HG02981 (cell line): ENCODE data around the gene ACOT6.
A peak's percentile ranks its signal among the peaks of the same experiment; 100 is the strongest.
"Not testable (repeated sequence)": the region's sequence is repeated elsewhere in the genome, so short reads cannot be mapped to it uniquely, and the experiment has no call there.

Experiments used
- ATAC-seq: cut with Tn5 transposase; IDR thresholded peaks from one replicate; pipeline ENCODE4 v1.9.1; 2021; ENCODE audit warnings: mild to moderate bottlenecking, moderate library complexity; ENCODE audit not compliant: unreplicated experiment

The ACOT6 gene

DNA sequence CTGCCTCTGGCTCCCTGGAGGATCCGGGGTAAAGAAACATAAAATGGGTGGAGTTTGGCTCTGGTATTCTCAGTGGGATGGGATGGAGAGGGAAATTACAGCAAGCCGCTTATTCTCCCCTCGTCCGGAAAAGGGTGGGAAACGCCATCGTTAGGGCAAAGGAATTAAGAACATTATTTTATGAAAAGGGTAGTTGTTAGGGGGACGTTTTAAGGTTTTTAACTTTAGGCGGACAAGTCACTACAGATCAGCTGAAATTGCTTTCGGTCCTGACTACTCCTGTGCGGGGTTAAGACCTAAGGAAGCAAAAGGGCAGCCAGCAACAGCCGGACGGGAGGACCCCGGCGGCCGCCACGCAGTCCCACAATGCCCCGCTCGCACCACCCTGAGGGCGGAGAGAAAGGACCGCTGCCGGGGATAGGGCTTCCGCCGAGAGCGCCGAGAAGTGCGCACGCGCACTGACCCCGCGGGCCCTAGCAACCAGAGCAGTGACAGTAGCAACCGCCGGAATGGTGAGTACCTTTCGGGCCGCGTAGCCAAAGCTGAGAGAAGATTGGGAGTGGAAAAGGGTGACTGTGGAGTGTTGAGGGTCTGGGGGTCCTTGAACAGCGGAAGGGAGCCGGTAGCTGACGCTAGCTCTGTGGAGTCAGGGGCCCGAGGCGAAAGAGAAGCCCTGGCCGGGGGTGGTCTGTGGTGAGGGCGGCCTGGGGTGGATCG, 32.4 kb downstream of the ACOT6 start, which contains the start of gene DNAL1:
TSS of gene DNAL1 (plus strand) at position 456 of the 717 bp plus-strand sequence. CDS start at position 510, 54 bp downstream.
- ATAC-seq, result peak; percentile 95

DNA sequence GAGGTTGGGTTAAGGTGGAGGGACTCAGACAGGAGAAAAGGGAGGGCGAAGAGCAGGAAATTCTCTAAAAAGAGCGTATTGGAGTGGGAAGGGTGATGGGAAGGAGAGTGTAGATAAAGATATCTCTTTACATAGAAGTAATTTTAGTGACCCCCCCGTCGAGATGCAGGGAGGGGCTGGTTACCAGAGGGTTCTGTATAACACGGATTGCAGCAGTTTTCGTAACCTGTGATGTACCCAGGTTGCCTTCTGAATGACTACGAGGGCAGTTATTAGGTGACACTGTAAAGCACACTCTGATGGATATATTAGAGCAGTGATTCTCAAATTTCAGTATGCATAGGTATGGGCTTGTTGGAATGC, 32.9 kb downstream of the ACOT6 start:
- no peak for ATAC-seq

DNA sequence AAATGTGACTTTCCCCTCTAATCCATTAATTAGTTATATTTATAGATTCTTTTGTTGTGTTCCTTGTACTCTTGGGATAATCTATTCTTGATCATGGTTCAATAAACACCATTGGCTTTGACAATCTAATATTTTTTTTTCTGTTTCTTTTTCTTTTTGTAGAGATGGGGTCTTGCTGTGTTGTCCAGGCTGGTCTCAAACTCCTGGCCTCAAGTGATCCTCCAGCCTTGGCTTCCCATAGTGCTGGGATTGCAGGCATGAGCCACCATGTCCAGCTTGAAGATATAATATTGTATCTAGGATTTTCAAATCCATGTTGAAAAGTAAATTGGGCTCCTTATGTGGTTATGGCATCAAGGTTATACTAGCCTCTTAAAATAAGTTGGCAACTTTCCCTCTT, 38.7 kb downstream of the ACOT6 start:
- ATAC-seq, result no peak

DNA sequence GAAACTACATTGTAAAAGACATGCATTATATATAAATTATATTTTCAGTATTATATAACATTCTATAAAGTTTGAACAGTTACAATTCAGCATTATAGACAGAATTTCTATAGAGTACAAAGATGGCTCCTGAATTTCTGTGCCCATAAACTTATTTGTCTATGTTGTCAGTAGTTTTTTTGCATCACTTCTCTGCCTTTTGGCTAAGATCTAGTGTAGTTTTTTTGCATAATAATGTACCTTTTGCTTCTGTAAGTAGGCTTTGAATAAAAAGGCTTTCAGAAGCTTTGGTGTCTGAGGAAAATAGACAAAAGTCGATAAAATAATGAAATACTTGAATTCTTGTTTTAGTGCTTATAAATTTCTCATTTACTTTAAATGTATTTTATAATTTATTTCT, 43.5 kb downstream of the ACOT6 start:
- ATAC-seq, result no peak

DNA sequence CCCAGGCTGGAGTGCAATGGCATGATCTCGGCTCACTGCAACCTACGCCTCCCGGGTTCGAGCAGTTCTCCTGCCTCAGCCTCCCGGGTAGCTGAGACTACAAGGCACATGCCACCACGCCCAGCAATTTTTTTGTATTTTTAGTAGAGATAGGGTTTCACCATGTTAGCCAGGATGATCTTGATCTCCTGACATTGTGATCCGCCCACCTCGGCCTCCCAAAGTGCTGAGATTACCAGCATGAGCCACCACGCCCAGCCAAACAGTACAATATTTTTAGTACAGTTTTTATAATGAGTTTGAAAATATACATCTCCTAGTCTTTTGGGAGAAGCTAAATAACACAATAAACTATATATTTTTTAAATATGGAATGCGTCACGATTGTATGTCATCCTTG, 46.9 kb downstream of the ACOT6 start:
- ATAC-seq, result not testable (repeated sequence)

DNA sequence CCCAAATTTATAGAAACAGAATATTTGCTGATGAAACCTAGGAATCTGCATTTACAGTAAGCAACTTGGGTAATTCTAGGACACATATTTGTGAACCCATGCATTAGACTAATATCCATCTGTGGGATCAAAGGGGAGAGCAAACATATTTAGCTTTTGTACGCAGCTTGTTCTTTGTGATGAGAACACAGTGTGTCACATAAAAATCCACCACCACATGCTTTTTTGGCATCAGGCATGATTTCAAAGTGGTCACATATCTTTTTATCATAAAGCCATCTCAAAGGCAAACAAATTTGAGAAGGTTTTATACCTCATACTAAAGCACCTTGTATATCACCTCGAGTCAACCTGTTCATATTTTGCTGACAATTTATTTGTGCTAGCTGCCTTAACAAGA, 48.2 kb downstream of the ACOT6 start:
- ATAC-seq, result no peak

DNA sequence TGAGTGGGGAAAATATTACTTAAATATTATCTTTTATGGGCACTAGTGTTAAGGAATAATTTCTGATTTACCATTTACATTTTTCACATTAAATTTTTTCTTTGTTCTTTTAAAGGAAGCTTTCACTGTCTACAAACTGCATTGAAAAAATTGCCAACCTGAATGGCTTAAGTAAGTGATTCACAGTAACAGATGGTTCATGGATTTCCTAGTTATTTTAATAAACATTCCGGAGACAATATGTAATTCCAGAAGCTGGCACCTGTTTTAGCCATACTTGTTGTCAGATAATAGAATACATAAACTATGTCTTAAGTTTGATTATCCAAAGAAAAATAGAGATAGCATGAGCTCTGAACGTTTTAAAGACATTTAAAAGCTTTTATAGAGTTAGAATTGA, 49.6 kb downstream of the ACOT6 start:
- ATAC-seq, result no peak

DNA sequence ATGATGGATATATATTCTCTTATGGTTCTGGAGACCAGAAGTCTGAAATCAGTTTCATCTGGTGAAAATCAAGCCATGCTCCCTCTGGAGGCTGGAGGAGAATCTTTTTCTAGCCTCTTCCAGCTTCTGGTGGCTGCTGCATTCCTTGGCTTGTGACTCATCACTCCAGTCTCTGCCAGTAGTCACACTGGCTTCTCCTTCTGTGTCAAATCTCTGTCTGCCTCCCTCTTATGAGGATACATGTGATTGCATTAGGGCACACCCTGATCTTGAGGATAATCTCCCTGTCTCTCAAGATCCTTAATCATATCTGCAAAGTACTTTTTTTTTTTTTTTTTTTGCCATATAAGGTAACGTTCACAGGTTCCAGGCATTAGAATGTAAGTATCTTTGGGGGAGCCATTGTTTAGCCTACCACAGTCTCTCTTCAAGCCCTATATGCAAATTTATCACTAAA, 50.2 kb downstream of the ACOT6 start:
- no peak for ATAC-seq

DNA sequence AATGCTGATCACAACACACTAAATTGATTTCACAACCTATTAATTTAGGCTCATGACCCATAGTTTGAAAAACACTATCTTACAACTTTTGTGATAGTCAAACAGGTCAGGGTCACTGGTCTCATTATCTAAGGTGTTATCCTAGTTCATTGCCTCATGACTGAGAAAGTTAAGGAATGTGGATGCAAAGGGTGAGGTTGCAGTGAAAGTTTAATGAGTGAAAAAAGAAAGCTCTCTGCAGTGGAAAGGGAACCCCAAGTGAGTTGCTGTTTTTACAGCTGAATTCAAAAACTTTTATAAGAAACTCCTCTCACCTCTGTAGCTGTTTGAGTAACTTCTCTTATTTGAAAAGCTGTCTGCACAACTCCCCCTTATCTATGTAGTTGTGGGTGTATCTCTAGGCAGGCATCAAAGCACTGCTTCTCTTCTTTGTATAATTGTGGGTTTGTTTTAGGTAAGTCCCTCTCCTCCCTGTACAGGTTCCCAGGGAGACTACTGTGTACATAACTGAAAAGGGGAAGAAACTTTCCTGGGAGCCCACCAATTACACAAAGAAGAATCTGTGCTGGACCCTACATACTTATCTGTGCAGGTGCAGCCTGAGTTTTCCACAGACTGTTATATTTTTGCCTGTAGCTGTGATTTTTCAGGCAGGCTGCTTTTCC, 51.4 kb downstream of the ACOT6 start:
- ATAC-seq, result no peak

DNA sequence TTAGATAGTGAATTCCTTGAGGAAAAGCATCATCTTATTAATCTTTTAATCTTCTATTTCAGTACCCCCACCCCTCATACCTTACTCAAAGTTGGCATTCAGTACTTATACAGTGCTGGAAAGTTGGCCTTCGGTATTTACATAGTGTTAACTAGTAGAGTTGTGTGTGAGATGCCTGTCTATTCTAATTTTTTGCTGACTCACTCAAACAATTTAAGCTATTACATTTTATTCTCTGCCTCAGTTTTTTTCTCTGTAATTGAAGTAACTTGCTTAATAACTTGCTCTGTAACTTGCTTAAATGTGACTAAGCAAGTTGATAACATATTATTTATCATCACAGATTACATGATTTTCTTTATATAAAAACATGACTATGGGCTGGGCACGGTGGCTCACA, 52.8 kb downstream of the ACOT6 start:
- ATAC-seq, result no peak

DNA sequence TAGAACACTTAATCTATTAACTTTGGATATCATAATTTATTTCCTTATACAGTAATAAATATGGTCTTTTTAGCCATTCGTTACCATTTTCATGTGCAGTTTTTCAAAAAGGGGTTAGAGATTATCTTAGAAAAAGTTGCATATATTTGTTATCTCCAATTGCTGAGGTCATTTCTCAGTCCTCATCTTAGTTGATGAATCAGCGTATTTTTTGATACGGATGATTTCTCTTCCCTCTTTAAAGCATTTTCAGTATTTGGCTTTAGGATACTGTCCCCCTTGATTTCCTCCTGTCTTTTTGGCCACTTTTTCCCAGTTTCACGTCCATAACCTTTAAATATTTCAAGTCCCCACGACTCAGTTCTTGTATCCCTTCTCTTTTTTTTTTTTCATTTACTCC, 54.3 kb downstream of the ACOT6 start:
- no peak for ATAC-seq

DNA sequence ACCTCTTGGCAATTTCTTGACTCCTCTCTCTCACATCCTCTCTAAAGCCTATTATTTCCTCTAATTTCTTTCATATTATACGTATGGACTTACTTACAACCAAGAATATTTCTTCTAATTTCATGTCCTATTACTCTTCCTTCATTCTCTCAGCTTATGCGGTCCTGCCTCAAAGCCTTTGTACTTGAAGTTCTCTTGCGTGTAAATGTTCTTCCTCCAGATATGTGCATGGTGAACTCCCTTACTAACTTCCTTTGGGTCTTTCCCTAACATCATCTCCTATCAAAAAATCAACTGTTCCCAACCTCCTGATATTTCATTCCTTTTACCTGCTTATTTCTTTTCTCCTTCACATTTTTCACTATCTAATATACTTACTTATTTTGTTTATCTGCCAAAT, 55.5 kb downstream of the ACOT6 start:
- no peak for ATAC-seq
